Fibroblast of lung (primary cell): ENCODE data around the gene SKIL.

Source experiments
- EZH2 ChIP-seq: IDR thresholded peaks from 2 replicates; pipeline ENCODE4 v1.5.1; 2012; ENCODE audit warnings: low read length, control low read depth, mild to moderate bottlenecking; ENCODE audit errors: missing control alignments
- TF ChIP-seq, protein P1 (sequence below), 2 donors: IDR thresholded peaks in 1 of 2; conservative IDR thresholded peaks in 1 of 2; 1 replicate in 1 of 2; 2 replicates in 1 of 2; pipeline ENCODE4 v1.5.1; 2011 to 2012; ENCODE audit warnings: low read length in 2 of 2, control low read depth in 1 of 2, inconsistent platforms in 1 of 2, low read depth in 1 of 2, mild to moderate bottlenecking in 1 of 2

DNA sequence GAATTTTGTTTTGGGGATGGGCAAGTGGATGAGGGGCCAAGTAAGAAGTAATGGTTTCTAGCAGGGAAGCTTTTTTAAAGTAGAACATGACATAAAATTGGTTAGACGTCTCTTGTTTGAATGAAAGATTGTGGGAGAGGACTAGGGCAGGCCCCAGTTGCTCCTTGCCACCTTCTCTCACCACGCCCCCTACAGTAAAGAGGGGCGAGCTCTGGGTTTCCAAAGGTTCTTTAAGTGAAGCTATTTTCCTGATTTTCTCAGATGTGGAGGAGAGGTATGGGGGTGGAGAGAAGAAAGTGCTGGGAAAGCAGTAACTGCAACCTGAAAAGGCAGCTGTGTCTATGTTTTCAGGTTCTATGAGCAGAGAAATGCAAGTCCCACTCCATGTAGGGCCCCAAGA is 32.6 kb upstream of the SKIL start:
- TF ChIP-seq, protein P1, sequence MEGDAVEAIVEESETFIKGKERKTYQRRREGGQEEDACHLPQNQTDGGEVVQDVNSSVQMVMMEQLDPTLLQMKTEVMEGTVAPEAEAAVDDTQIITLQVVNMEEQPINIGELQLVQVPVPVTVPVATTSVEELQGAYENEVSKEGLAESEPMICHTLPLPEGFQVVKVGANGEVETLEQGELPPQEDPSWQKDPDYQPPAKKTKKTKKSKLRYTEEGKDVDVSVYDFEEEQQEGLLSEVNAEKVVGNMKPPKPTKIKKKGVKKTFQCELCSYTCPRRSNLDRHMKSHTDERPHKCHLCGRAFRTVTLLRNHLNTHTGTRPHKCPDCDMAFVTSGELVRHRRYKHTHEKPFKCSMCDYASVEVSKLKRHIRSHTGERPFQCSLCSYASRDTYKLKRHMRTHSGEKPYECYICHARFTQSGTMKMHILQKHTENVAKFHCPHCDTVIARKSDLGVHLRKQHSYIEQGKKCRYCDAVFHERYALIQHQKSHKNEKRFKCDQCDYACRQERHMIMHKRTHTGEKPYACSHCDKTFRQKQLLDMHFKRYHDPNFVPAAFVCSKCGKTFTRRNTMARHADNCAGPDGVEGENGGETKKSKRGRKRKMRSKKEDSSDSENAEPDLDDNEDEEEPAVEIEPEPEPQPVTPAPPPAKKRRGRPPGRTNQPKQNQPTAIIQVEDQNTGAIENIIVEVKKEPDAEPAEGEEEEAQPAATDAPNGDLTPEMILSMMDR (conservative IDR thresholded peaks at IDR 0.05 in 1 of 2, IDR thresholded peaks at IDR 0.05 in 1 of 2; ENCODE audit: low read depth in 1 of 2, low read length in 2 of 2) = no peak
- no peak for TF ChIP-seq EZH2
